Tibial nerve (tissue), 4 donors: Measurements from ENCODE around the gene SPATA13. TPM values are rescaled to one million over a fixed set of nuclear protein-coding genes. Genes with fewer than 3 reads are reported as not detected.

ENCODE experiments used
- DNase-seq, 2 donors: peaks; one replicate each; pipeline ENCODE4 v3.0.0-alpha.2; 2019; ENCODE audit warnings: low spot score in 2 of 2
- H3K27ac ChIP-seq, 4 donors: fragments of 200-600 bp; sonication (generic) in 3 of 4; one replicate each; pipeline ENCODE4 v1.5.1; 2017 to 2019; ENCODE audit warnings: mild to moderate bottlenecking in 1 of 4
- H3K27me3 ChIP-seq, 2 donors: fragments of 200-600 bp; sonication (generic) in 1 of 2; one replicate each; pipeline versions ENCODE4 v1.5.1 to v1.6.0; 2017 to 2019
- H3K36me3 ChIP-seq, 3 donors: fragments of 200-600 bp; sonication (generic); one replicate each; pipeline ENCODE4 v1.5.1; 2018 to 2019
- H3K4me1 ChIP-seq, 4 donors: fragments of 200-600 bp; sonication (generic) in 3 of 4; one replicate each; pipeline ENCODE4 v1.5.1; 2017 to 2019
- H3K4me3 ChIP-seq, 4 donors: fragments of 200-600 bp; sonication (generic) in 3 of 4; one replicate each; pipeline ENCODE4 v1.5.1; 2017 to 2019; ENCODE audit warnings: mild to moderate bottlenecking in 1 of 4, moderate library complexity in 1 of 4
- H3K9me3 ChIP-seq, 4 donors: fragments of 200-600 bp; sonication (generic) in 3 of 4; one replicate each; pipeline ENCODE4 v1.5.1; 2017 to 2019
- CTCF ChIP-seq, 5 experiments: fragments of 200-600 bp in 3 of 5; fragments of 450-650 bp in 2 of 5; sonication (generic) in 3 of 5; IDR thresholded peaks; one replicate each; pipeline ENCODE4 v1.5.1; 2016 to 2019; ENCODE audit warnings: antibody characterized with exemption in 5 of 5, mild to moderate bottlenecking in 3 of 5, moderate library complexity in 2 of 5
- EP300 ChIP-seq, 2 donors: sonication (generic); formaldehyde crosslinking; IDR thresholded peaks; one replicate each; pipeline ENCODE4 v1.6.1; 2017; ENCODE audit warnings: antibody characterized with exemption in 2 of 2, mild to moderate bottlenecking in 1 of 2
- POLR2A ChIP-seq, 2 donors: fragments of 450-650 bp; IDR thresholded peaks; one replicate each; pipeline ENCODE4 v1.6.1; 2017; ENCODE audit warnings: antibody characterized with exemption in 2 of 2, mild to moderate bottlenecking in 2 of 2, moderate library complexity in 2 of 2
- WGBS, 2 donors: methylation state at CpG; one replicate each; pipeline ENCODE4 v1.1.5; 2018; 5-methylcytosine and 5-hydroxymethylcytosine counted together
- total RNA-seq, 4 donors: library from RNA; depleted of rRNA; stranded (reverse); fragments of >200 nt; gene quantifications; one replicate each; pipeline ENCODE4 v1.1.0, GENCODE V29; 2016

Gene SPATA13
- total RNA-seq, 4 donors from 2014 or later, result 35.0 to 96.0 (median 51.7) TPM

- DNase-seq, result no peak
- no peaks in the 10 kb centered on the region for H3K4me1 ChIP-seq
- no peak overlapping the region for H3K4me3 ChIP-seq
- no peaks in the 10 kb centered on the region for H3K27me3 ChIP-seq
- WGBS, 2 donors, result 67 to 77% methylated on average over 6 of the region's 6 CpGs
- no peak overlapping the region for H3K27ac ChIP-seq
- no peak for TF ChIP-seq EP300 (IDR thresholded peaks at IDR 0.05)
- TF ChIP-seq POLR2A (IDR thresholded peaks at IDR 0.05), result no peak
- TF ChIP-seq CTCF (IDR thresholded peaks at IDR 0.05), result no peak
- H3K9me3 ChIP-seq, result no peaks in the 10 kb centered on the region
- H3K36me3 ChIP-seq, result no peaks in the 10 kb centered on the region
Measured at GRCh38 chr13:24244802-24245201, 84.3 kb downstream of the SPATA13 start.

GRCh38 chr13:24247016-24247415 lies 86.5 kb downstream of the SPATA13 start:
- H3K4me3 ChIP-seq, result no peak overlapping the region
- WGBS, 2 donors, result 87 to 89% methylated on average over 5 of the region's 5 CpGs
- DNase-seq, result no peak
- no peaks in the 10 kb centered on the region for H3K27me3 ChIP-seq
- no peak for TF ChIP-seq CTCF (IDR thresholded peaks at IDR 0.05)
- no peak for TF ChIP-seq EP300 (IDR thresholded peaks at IDR 0.05)
- no peak for TF ChIP-seq POLR2A (IDR thresholded peaks at IDR 0.05)
- no peaks in the 10 kb centered on the region for H3K4me1 ChIP-seq
- no peak overlapping the region for H3K27ac ChIP-seq
- H3K9me3 ChIP-seq, result no peaks in the 10 kb centered on the region
- peaks cover 0 to 12% (median 0%) of the 10 kb centered on the region in 3 donors for H3K36me3 ChIP-seq

- Histone ChIP-seq H3K27me3 (no peaks in the 10 kb centered on the region), H3K36me3 (peaks cover 0 to 35% (median 0%) of the 10 kb centered on the region in 3 donors), H3K9me3 (no peaks in the 10 kb centered on the region), H3K4me3 (no peak overlapping the region), H3K4me1 (peaks cover 0 to 12% (median 4%) of the 10 kb centered on the region in 4 donors), H3K27ac (no peak overlapping the region)
- no peak for DNase-seq
- TF ChIP-seq EP300 (IDR thresholded peaks at IDR 0.05), result no peak
- TF ChIP-seq CTCF (IDR thresholded peaks at IDR 0.05), result no peak
- TF ChIP-seq POLR2A (IDR thresholded peaks at IDR 0.05), result no peak
- WGBS, 2 donors, result 83 to 91% methylated on average over 7 to 9 of the region's 9 CpGs
Measured at GRCh38 chr13:24249624-24250023, 89.1 kb downstream of the SPATA13 start.

GRCh38 chr13:24250376-24251057 lies 90.0 kb downstream of the SPATA13 start:
- Histone ChIP-seq H3K27me3 (no peaks in the 10 kb centered on the region), H3K9me3 (no peaks in the 10 kb centered on the region), H3K36me3 (peaks cover 0 to 44% (median 0%) of the 10 kb centered on the region in 3 donors), H3K4me1 (peaks cover 0 to 15% (median 4%) of the 10 kb centered on the region in 4 donors), H3K27ac (peak overlapping the region in 1 of 4 donors; percentile 63), H3K4me3 (no peak overlapping the region)
- 77 to 79% methylated on average over 7 of the region's 7 CpGs for WGBS, 2 donors
- DNase-seq, result no peak
- TF ChIP-seq CTCF (IDR thresholded peaks at IDR 0.05) (no peak), POLR2A (IDR thresholded peaks at IDR 0.05) (no peak)

- Histone ChIP-seq H3K9me3 (no peaks in the 10 kb centered on the region), H3K27me3 (no peaks in the 10 kb centered on the region), H3K36me3 (peaks cover 0 to 44% (median 0%) of the 10 kb centered on the region in 3 donors), H3K27ac (peak overlapping the region in 1 of 4 donors; percentile 63), H3K4me1 (peaks cover 0 to 15% (median 4%) of the 10 kb centered on the region in 4 donors), H3K4me3 (peak overlapping the region in 1 of 4 donors; percentile 21)
- TF ChIP-seq POLR2A (IDR thresholded peaks at IDR 0.05) (no peak), EP300 (IDR thresholded peaks at IDR 0.05) (no peak)
- WGBS, 2 donors, result 92 to 93% methylated on average over 17 of the region's 17 CpGs
- no peak for DNase-seq
Measured at GRCh38 chr13:24251525-24251924, 91.0 kb downstream of the SPATA13 start.
